HG02678 (cell line): Measurements from ENCODE around the gene ELOVL2.

ENCODE experiments used
- ATAC-seq: cut with Tn5 transposase; IDR thresholded peaks from one replicate; pipeline ENCODE4 v1.9.1; 2021; ENCODE audit warnings: mild to moderate bottlenecking, moderate library complexity; ENCODE audit not compliant: unreplicated experiment

Gene ELOVL2

GRCh38 chr6:10933126-10933525, 111.0 kb downstream of the ELOVL2 start:
- ATAC-seq, result no peak
